DMS79 treated with DMSO at 0.1 percent for 48 hours (cell line): ENCODE results near the gene KCNJ10.

Experiments used
- DNase-seq: peaks from one replicate; lab custom pipeline; 2025; lab: John Stamatoyannopoulos, UW

The KCNJ10 gene

DNA sequence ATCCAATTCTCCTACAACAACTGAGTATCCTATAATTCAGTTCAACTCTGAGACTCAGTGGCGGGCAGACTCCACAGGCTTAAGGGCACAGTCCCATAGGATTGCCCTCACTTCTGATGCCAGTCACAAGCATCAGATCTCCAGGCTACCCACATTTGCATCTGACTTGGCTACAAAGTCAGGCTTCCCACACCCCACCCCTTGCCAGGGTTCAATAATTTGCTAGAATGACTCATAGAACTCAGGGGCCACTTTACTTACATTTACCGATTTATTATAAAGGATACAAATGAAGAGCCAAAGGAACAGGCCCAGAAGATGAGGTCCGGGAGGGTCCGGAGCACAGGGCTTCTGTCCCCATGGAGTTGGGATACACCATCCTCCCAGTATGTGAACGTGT, 80.0 kb downstream of the KCNJ10 start:
- no peak for DNase-seq

DNA sequence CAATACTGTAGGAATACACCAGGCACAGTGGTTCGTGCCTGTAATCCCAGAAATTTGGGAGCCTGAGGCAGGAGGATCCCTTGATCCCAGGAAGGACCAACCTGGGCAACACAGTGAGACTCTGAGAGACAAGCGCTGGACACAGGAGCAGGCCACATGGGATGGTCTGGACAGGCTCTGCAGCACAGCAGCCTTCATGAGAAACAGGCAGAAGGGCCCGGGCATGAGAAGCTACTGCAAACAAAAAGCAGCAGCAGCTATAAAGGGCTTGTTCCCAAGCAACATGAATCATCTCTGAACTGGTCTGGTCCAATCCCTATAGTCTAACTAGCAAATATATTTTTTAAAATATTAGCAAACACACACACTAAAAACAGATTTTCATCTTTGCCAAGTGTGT, 80.4 kb downstream of the KCNJ10 start:
- no peak for DNase-seq

GRCh38 chr1:159988006-159988405, 82.0 kb downstream of the KCNJ10 start:
- DNase-seq: no peak

DNA sequence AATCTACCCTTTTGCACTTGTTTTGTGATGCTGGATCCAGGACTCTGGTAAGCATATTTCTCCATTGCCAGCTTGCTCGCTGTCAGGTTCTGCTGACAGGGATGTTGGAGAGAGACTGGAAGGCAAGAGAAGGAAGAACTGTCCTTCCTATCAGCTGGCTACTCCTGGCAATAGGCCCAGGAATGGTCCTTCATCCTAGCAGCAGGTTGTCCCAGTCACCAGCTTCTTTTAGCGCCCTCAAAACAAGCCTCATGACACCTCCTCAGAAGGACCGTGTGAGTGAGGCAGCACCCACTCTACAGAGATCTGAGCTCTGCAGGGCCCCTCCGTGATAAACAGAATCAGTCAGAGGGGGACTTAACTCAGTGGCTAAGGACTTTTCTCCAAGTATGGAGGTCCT, 82.8 kb downstream of the KCNJ10 start:
- no peak for DNase-seq

GRCh38 chr1:159986531-159986930, 83.4 kb downstream of the KCNJ10 start:
- no peak for DNase-seq

DNA sequence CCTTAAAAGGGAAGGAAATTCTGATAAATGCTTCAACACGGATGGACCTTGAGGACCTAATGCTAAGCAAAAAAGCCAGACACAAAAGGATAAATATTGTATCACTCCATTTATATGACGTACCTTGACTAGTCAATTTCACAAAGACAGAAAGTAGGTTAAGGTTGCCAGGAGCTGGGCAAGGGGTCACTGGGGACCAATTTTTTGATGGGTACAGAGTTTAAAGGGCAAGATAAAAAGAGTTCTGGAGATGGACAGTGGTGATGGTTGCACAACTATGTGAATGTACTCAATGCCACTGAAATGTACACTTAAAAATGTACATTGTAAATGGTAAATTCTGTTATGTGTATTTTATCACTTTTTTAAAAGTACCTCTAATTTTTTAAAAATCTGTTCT, 83.9 kb downstream of the KCNJ10 start:
- no peak for DNase-seq

DNA sequence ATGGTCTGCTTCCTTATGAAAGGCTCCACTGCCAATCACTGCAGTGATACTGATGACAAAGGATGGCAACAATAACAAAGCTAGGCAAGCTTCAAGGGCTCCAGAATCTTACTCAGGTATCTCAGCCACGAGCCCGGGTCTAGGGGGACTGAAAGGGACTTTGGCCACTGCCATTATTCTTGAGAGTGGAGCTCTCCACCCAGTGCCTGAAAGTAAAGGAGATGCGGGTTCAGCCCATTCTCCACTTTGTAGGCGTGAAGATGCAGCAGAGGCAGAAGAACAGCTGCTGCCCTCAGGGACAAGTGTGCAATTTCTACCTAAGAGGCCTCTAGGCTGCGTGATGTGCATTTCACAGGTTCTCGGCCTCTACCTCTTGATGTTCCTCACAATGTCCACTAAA, 84.5 kb downstream of the KCNJ10 start:
- DNase-seq: no peak

DNA sequence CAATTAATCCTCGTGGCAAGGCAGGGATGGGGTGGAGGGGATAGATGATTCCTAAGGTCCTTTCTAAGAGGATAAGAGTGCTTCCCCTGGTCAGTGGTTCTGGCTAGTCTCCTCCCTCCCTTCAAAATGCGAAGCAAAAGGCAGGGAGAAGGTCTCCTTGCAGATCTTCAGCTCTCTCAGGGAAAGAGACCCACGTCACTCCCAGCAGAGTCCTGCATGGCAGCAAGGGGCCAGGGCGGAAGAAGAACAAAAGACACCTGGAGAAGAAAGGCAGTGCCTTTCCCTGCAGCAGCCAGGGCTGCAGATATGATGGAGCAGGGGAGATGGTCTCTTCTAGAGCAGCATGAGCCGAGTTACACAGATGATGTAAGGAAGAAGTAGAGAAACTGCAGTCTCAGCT, 86.3 kb downstream of the KCNJ10 start:
- no peak for DNase-seq

DNA sequence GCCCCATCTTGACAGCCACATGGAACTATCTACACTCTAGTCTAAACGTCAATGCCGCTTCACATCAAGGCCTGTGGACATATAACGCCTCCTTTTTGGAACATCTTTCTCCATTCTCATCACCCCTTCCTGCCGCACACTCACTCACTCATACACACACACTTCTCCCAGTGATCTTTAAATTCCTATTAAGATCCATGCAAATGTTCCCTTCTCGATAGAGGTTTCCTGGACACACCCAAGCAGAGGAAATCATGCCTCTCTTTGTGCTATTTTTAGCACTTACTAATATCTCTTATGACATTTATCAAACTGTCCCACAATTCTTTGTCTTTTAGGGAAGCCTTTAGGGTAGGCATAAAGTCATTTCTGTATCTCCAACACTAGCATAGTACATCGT, 87.7 kb downstream of the KCNJ10 start:
- no peak for DNase-seq

- no peak for DNase-seq
Measured at GRCh38 chr1:159981351-159982055, 88.5 kb downstream of the KCNJ10 start.

DNA sequence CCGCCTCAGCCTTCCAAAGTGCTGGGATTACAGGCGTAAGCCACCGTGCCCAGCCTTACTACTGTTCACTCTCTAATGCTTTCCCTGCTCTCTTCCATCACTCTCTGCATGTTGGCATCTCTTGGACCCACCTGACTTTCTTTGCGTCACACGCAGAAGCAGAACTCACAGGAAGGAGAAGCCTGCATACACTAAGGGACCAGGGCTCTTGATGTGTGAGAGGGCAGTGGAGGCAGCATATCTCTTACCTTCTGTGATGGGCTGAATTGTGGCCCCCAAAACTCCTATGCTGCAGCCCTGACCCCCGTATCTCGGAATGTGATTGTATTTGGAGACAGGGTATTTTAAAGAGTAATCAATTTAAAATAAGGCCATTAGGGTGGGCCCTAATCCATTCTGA, 89.2 kb downstream of the KCNJ10 start:
- no peak for DNase-seq

DNA sequence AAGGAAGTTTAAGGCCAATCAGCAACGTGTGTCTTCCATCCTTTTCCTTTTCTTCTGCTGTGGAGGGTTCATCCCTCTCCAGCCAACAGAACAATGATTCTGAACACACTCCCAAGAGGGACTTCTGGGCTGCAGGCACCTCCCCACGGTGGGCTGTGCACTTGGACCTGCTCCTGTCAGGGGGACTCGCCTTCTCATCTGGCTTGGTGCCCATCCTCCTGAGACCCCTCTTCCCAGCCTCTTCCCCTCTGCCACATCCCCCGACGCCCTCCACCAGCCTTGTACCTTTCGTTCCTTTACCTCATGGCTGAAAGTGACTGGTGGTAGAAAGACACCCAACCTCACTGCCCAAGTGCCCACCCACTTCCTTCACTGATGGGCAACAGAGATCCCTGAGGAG, 89.9 kb downstream of the KCNJ10 start:
- DNase-seq: no peak

DNA sequence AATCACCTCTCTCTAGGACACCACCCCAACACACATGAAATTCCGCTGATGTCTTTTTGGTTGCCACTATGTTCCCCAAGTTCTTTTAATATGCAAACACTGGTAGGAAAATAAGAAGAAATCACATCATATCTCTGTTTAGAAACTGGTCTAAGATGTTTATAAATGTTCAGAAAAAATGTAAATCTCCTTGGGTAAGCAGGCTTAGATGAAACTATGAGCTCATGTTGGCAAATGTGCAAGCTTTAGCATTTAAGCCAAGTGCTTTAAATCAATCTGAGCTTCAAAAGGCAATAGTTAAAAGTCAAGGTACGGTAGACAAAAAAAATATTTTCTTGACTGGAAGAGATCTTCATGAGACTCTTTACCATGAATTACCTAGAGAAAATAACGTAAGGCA, 90.7 kb downstream of the KCNJ10 start:
- no peak for DNase-seq

GRCh38 chr1:159978107-159978398, 91.9 kb downstream of the KCNJ10 start:
- DNase-seq: no peak

DNA sequence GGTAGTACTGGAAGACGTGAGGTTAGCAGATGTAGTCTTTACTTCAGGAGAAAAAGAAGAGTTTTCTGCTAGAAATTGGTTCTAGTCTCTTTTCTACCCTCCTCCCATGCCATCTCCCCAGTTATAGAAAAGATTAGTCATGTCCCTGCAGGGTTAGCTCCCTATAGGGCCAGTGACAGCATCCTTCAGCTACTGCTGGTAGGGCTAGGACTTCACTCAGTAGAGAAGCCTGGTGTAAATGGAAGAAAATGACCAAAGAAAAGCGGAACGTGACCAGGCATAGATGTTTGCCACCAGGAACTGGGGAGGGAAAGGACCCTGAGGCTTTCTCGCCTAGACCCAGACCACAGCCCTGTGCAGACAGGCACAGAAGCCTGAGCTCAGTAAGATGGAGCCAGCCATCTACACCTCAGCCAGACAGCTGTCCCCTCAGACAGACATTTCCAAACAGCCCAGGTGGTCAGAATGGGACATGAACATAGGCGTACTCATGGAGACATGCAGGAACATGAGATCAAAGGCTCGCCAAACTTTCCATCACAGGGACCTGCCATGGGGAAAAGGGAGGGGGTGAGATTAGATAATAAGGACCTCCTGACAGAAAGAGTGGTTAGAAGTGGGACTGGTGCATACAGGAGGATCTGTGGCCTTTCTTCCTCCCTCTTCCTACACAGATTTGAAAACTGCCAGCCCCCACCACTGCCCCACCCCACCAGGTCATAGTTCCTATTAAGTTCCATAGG, 92.4 kb downstream of the KCNJ10 start:
- DNase-seq: no peak

DNA sequence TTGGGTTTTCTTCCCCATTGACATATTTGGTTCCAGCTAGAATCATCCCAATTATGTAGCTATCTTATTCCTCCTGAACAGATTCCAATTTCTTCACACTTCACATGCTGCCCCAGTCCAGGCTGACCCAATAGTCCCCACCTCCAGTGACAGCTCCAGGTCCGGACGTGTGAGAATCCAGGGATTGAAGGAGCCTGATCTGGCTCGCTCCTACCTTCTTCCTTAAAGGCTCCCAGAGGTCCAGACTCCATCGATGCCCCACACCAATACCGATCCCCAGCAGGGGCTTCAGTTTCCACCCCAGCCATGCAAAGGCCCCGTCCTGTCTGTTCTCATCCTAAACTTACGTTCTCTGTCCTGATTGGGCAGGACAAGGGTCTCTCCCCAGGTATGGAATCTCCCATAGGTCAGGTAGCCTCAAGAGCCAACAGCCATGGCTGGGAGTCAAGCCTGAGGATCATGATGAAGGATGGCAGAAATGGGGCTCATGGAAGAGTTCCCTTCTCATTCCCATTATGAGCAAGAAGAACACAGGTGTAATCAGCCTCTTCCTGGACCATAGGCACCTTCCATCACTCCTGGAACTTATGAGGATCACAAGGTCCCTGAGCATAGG, 95.5 kb downstream of the KCNJ10 start:
- DNase-seq: no peak

GRCh38 chr1:159973350-159973940, 96.5 kb downstream of the KCNJ10 start:
- no peak for DNase-seq

DNA sequence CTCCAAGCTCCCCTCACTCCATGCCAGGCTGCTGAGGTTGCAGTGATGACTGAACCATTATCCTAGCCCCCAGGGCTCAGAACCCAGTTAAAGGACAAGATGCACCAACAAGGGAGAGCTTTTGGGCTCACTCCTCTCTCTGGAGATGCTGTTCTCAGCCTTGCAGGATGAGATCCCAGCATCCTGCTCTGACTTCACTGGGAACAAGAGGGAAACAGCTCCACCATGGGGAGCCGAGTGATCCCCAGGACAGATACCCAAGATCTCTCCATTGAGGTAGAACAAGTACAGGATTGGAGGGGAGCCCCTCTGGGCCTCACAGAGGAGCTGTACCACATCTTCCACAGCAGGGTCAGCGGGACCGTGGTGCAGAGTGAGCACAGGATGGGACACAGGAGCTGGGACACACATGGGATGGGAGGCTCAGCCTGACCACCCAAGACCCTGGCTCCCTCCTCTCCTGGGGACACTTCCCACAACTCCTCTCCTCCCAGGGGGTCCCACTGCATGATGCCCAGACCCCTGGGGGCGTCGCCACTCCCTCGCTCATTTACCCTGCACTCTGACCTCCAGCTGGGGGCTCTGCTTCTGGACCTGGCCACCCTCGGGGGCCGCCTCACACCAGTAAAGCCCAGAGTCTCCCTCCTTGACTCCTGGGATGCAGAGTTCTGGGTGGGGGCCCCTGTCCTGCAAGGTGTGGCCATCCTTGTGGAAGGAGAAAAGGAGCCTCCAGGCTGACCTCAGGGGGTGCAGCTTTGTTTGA, 97.3 kb downstream of the KCNJ10 start:
- DNase-seq: no peak

DNA sequence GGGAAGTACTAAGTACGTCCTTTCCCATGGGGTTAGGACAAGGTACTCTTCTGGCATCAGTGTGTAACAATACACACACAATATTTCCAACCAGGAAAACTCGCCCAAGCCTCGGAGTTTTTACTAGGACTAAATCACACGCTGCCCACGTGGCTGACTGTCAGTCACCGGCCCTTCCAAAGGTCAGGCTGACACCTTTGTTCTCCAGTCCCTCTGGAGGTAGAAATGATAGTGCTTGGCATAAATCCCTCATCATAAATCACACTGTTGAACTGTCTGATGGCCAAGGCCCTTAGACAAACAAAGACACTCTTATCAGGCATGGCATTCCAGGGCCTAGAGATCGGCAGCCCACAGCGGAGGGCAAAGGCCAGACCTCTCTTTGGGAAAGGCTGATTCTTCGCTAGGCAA, 99.0 kb downstream of the KCNJ10 start:
- no peak for DNase-seq

- DNase-seq: no peak
Measured at GRCh38 chr1:159968901-159969300, 101.1 kb downstream of the KCNJ10 start.

DNA sequence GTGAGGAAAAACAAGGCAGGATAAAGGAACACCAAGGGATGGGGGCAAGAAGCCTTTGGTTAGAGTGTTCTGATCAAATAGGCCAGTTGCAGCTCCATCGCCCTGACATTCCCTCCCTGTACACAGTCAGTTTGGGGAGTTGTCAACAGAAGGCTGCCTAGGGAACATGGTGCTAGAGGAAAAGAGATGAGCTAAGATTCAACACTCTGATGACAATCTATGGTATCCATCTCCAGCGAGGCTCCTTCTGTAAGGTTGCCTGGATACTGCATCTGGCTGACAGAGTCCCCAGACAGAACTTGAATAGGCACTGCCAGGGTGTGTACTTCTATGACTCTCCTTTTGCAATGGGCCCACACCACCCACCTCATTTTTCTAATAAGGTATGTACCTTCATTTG, 104.7 kb downstream of the KCNJ10 start:
- peak; percentile 55 for DNase-seq

- peak; percentile 85 for DNase-seq
Measured at GRCh38 chr1:159964144-159964543, 105.8 kb downstream of the KCNJ10 start.
